GF-D8 (cell line): ENCODE results near the gene RMND1.
"Not testable (repeated sequence)": the region's sequence is repeated elsewhere in the genome, so short reads cannot be mapped to it uniquely, and the experiment has no call there.

Experiments
- DNase-seq: peaks from one replicate; lab custom pipeline; 2025; lab: John Stamatoyannopoulos, UW

The RMND1 gene

DNA sequence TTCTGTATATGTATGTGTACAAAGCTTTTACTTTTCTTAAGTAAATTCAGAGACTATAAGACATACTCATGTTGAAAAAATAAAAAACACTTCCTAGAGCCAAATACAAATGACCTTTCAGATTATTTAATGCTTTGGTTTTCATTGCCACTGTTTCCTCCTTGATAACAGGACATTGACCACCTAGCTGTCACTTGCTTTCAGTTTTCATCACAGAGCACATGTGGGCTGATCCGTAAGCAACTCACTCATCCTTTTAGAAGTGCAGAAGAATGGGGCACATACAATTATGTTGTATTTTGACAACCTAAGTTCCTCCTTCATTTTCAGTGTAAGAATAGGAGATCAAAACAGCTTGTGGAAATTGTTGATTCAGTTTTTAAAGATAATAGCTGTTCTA is 66.7 kb downstream of the RMND1 start:
- no peak for DNase-seq

DNA sequence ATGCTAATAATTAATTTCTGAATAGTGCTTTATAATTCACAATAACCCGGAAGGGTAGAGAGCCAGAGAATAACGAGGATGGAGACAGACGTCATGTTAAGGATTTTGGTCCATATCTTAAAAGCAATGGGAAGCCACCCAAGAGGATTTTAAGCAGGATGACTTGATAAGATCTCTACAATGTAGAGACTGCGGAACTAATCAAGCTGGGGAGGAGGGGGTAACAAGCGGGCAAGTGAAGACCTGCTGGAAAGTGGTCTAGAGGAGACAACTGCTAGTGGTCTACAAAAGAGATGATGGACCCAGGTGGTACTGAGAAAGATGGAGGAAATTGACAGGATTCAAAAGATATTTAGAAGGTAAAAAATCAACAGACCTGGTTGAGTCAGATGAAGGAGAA is 67.8 kb downstream of the RMND1 start:
- DNase-seq = no peak

DNA sequence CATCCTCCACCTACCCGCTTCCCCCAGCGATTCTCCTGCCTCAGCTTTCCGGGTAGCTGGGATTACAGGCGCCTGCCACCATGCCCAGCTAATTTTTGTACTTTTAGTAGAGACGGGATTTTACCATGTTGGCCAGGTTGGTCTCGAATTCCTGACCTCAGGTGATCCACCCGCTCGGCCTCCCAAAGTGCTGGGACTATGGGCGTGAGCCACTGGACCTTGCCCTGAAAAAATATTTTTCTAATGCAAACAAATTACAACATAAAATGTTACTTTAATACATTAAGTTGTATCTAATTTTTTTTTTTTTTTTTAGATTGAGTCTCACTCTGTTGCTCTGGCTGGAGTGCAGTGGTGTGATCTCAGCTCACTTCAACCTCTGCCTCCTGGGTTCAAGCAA is 69.3 kb downstream of the RMND1 start:
- not testable (repeated sequence) for DNase-seq

DNA sequence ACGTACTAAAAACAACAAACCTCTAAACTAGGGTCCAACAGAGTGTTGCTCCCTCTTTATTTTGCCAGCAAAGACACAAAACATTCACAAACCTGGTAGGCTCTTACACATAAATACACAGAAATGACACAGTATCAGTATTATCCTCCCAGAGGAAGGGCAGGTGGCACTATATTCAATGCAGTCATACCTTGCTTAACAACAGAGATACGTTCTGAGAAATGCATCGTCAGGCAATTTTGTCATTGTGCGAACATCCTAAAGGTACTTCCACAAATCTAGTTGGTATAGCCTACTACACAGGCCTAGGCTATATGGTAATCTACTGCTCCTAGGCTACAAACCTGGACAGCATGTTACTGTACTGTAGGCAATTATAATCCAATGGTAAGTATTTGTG is 70.2 kb downstream of the RMND1 start:
- no peak for DNase-seq

DNA sequence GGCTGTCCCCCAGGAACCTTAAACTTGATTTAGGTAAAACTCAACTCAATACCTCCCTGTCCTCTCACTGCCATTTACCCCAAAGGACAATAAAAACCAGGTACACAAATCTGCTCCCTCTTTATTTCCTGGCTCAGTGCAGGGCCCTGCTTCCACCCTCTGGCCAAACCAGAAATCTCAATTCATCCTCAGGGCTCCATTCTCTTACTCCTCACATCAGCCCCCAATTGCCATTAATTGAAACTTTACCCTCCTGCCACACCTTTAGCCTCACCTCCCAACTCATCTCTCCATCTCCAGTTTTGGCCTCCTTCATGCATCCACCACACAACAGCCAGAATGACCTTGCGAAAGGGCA is 71.1 kb downstream of the RMND1 start:
- DNase-seq = no peak

DNA sequence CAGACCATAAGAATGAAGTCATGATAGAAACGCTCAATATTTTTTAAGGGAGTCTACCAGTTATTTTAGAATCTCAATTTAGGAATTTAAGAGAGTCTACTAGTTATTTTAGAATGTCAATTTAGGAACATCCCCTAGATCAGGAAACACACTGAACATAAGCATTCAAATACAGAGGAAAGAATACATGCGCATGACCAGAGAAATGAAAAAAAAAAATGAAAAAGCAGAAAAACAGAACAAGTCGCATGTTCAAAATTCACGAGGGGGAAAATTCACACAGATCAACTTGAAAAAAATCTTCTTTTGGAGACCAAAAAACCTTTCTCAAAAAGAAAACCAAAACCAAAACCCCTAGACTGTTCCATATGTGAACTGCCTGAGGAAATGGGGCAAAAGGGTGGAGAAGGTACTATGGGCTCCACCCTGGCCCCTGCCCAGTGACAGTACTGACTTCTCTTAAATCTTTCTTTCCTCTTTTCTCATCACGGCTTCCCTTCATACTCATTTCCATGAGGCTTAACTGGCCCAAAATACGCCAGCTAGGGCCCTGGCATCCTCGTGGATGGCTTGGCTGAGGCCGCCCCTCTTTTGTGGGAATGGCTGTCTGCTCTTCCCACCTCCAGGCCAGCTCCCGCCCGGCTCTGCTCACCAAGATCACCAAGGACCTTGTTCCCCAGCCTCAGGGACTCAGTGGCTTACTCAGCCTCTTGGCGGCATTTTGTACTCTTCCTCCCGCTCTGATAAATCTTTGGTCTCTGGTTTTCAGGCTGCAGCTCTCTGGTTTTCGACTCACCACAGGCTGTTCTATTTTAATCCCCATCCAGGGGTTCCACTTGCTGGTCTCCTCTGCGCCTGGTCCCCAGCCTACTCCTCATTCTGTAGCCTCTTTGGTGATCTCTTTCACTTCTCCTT is 71.7 kb downstream of the RMND1 start:
- no peak for DNase-seq

DNA sequence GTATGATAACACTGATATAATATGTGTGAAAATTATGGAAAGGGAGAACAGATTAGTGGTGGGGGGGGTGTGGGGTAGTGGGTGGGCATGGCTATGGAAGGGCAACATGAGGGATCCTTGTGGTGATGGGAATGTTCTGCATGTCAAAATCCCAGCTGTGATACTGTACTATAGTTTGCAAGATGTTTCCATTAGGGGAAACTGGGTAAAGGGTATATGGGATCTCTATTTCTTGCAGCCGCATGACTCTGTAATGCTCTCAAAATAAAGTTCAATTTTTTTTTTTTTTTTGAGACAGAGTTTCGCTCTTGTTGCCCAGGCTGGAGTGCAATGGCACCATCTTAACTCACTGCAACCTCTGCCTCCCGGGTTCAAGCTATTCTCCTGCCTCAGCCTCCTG is 74.8 kb downstream of the RMND1 start:
- no peak for DNase-seq

DNA sequence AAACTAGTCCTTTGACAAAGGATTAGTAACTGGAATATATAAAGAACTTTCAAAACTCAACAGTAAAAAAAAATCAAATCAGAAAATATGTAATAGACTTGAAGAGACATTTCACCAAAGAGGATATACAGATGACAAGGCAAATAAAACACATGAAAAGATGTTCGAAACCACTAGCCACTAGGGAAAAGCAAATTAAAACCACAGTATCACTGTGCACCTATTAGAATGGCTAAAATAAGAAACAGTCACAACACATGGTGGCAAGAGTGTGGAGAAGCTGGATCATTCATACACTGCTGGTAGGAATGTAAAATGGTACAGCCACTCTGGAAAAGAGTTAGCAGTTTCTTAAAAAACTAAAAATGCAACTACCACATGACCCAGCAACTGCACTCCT is 75.5 kb downstream of the RMND1 start:
- DNase-seq = no peak

DNA sequence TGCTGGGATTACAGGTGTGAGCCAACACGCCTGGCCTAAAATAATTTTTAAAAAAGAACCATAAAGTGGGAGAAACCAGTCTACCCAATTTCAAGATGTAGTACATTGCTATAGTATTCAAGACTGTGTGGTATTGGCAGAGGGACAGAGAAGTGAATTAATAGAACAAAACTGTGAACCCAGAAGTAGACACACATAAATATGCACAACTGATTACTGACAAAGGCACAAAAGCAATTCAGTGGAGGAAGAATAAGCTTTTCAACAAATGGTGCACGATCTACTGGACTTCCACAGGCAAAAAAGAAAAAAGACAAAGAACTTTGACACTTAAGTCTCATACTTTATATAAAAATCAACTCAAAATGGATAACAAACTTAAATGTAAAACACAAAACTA is 76.1 kb downstream of the RMND1 start:
- DNase-seq = no peak

DNA sequence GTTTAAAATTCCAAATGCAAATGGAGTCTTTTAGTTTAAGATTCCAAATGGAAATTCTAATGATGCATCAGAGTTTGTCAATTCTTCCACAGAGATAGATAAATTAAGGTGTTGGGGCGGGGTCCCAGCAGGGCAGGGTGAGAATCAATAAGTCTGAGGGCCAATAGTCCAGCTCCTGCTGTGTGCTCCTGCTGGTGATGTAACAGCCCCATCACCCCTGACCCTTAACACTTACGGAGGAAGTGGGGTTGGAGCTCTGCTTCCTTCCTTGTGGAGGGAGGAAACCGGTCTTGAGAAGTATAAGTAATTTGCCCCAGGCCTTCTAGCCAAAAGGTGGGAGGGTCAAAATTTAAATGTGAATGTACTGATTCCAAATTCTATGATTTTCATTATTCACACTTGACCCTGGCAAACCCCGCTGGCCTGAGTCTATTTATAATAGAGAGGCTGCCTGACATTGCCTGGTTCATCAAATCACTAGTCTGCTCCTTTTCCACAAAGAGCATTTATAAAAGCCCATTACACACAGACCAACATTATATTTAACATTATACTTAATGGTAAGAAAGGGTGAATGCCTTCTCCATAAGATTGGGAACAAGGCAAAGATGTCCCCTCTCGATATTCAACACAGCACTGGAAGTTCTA is 77.8 kb downstream of the RMND1 start:
- DNase-seq = peak; percentile 52

DNA sequence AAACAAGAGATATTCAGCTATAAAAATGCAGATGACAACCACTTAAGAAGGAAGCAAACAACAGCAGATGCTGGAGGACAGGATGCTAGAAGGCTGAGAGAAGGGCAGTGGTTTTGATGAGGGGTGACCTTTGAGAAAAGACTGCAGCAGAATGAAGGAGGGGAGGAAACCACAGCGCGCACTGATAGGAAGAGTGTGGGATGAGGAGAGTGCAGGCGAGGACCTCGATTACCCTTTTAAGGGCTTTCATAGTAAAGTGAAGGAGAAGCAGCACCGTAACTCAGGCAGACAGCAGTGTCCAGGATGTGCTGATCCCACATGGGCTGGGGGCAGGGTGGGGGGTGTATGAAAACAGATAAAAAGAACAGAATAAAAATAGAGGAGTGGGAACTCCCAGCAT is 79.8 kb downstream of the RMND1 start:
- DNase-seq = no peak

DNA sequence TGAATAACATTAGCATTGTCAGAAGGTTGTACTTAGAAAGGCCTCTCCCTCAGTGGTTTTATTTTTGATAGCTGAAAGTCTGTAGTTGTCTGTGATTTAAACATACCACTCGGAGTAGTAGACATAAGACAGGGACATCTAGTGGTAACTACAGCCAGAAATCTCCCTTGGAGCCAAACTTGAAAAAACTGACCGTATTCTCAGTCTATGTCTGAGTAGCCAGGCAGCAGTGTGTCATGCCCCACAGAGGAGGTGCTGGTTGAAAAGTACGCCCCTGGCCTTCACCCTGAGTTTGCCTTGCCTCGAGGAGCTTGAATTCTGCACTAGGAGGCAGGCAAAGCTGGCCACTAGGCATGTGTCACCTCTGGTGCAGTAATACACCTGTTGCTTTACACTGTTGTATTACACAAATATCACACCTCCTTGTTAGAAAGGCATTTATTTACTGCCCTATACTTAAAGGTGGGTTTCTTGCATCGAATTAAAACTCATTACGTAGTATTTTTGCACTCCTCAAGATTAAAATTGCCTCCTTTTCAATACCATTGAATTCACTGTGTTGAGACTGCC is 81.3 kb downstream of the RMND1 start:
- no peak for DNase-seq

DNA sequence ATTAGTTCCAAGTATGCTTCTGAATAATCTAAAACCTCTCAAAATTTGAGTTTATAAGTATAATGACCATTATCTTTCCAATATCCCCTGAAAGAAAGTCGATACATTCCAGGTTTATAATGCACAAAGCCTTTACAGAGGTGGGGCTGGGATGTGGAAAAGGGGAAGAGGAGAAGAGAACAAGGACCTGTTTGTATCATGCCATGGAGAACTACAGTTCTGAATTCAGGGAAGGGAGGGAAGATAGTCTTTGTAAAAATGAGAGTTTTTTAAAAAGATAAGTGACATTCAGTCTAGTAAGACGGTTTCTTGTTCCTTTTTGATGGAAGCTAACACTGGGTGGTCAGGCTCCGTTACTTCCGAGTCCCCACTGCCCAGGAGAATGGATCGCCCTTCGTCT is 86.7 kb downstream of the RMND1 start:
- DNase-seq = no peak

DNA sequence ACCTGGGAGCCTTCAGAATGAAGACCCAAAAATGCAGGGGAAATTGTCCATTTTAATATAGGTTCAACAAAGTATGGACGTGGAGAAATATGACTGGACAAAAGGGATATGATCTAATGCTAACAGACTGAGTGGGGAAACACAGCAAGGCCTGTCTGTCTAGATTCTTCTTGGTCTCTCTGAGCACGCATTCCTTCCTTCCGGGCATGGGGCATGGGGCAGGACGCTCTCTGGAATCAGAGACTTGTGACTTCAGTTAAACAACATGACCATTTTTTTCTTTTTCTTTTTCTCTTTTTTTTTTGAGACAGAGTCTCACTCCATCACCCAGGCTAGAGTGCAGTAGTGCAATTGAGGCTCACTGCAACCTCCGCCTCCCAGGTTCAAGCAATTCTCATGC is 92.4 kb downstream of the RMND1 start:
- DNase-seq = no peak

DNA sequence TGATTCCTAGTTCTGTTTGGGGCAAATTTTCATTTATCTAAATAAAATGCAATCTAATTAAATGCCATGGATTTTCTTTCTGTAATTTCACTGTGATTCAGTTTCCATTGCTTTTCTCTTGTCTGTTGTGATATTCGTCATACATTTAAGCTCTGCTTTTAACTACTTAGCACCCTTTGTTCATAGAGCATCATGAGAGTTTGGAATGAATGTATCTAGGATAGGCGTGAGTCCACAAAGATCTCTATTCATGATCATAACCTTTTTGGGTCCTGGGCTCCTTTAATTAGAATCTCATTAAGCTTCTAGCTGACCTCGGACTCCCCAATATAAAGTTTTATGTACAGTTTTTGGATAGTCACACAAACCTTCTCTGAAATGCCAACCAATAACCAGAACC is 93.5 kb downstream of the RMND1 start:
- DNase-seq = no peak

DNA sequence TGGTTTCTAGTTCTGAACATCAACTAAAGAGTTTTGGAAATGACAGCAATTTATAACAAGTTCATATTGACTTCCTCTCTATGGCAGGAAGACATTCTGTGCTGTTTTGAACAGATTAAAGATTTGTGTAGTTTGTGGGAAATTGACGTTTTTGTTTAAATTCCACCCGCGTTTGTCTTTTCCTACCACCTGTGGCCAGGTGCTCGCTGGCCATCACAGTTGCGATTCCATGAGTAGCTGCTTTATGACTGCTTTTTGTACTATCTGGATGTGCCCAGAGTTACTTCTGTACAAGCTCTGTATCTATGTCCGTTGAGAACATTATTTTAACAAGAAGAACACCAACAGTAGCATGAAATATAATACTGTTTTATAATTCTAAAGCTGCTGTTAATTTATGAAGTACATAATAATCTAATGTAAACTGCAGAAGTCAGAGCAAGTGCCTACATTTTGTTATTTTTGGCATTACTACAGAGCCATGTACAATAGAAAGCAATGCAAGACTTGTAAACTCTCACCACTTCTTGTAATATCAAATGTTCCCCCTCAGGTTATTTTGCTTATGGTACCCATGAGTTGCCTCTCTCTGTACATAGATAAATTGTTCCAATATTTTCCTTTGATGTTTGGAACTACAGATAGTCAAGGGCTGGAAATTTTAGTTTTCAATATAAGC is 94.0 kb downstream of the RMND1 start:
- no peak for DNase-seq

DNA sequence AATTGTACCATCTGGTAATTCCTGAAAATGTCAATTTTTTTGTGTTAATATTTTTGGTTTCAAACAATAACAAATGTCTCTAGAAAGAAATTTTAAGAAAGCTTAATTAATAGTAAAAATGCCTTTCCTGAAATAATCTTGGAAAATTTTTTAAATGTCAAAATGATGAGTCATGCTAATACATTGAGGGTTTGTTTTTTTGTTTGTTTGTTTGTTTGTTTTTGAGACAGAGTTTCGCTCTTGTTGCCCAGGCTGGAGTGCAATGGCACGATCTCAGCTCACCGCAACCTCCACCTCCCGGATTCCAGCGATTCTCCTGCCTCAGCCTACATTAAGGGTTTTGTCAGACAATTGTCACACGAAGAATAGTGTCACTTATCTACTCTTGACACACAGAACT is 94.9 kb downstream of the RMND1 start:
- not testable (repeated sequence) for DNase-seq
